HL-60/S4 (cell line): Measurements from ENCODE around the gene CKM.

ENCODE experiments used
- in situ Hi-C: fragments of 300-500 bp; cut with MboI; formaldehyde crosslinking; loops from 2 replicates; pipeline ENCODE4 v1.14.3; 2022; ENCODE audit warnings: low sequenced_read_pairs

The CKM gene

DNA sequence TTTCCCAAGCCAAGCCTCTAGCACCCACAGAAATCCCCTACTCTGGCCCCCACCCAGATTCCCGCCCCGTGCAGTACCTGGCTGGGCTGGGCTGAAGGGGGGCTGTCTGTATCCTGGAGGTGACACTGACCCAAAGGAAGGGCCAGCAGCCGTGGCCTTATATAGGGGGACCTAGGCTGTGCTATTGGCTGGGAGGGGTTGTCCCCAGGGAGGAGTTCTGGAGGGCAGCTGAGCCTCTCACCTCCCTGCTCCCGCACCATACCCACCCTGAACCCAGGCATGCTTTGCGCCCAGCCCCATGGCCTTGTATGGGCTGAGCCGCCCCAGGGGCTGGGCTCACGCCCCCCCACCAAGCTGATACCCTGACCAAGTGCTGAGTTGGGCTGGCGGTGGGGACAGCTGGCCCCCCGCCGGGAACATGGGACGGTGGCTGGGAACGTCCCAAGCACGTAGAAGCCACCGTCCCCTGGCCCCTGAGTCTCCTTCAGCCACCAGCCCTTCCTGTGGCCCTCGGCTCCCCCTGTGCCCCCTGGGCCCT is at the start of gene CKM:
TSS of gene CKM (minus strand) at position 132 of the 538 bp plus-strand sequence. CDS start 3,162 bp downstream, outside the sequence.
- in situ Hi-C loops, result no loop called here

- in situ Hi-C loops, result no loop called here
Measured at GRCh38 chr19:45370410-45371204, 47.9 kb upstream of the CKM start, which contains the start of gene ERCC2. Gene ERCC2, minus strand, starts transcription at chr19:45370573. Its CDS starts 33 bp downstream, at chr19:45370540.

DNA sequence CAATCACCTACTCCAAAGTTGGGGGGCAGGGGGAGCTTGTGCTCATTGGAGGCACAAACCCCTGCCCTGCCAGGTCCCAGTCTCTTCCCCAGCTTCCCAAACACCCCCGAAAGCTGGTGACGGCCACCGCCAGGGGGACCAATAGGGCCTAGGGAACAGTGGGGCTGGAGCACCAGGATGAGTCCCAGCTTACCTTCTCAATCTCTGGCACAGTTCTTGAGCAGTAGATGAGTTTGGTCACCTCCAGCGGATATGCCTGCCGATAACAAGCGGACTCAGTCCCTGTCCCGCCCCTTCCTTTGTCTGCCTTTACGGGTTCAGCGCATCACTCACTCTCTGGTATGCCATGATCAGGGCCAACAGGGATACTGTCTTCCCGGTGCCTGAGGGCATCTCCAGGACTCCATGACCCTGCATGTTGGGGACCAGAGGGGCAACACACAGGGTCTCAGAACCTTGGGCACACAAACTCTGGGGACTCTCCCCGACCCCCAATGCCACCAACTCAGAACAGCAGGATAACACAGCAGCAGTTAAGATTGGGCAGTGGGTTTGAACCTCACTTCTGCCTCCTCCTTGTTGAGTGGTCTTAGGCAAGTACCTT is 46.2 kb upstream of the CKM start:
- in situ Hi-C loops, result no loop called here

- in situ Hi-C loops, result no loop called here
Measured at GRCh38 chr19:45368127-45368526, 45.5 kb upstream of the CKM start.

DNA sequence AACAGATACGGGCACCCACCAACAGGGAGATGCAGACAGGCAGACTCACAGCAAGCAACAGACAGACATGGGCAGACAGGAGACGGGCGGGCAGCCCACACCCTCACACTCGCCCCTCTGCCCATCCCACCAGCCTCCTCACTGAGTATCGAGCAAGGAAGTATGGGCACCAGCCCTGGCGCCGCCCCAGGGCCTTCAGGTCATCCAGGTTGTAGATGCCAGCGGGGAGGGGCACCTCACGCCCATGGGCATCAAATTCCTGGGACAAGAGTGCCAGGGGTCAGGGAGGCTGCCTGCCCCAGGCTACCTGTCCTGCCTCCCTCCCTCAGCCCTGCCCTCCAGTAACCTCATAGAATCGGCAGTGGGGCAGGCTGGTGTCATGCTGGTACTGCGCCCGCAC is 42.0 kb upstream of the CKM start:
- in situ Hi-C loops, result no loop called here

- in situ Hi-C loops, result no loop called here
Measured at GRCh38 chr19:45363861-45364459, 41.3 kb upstream of the CKM start.

DNA sequence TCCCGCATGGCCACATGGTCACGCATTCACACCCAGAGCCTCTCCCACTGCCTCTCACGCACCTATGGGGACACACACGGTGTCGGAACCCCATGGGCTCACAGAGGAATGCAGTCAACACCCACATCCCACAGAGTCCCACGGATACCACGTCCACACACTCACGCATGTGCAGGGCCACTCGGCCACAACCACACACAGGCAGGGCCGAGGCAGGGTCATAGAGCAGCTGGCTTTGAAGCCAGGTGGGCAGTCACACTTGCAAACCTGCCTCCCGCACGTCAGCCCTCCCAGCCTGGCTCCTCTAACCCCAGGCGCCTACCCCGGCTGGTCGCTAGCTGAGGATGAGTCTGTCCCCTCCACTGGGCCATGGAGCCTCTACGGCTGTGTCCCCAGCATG is 39.6 kb upstream of the CKM start:
- in situ Hi-C loops, result no loop called here

DNA sequence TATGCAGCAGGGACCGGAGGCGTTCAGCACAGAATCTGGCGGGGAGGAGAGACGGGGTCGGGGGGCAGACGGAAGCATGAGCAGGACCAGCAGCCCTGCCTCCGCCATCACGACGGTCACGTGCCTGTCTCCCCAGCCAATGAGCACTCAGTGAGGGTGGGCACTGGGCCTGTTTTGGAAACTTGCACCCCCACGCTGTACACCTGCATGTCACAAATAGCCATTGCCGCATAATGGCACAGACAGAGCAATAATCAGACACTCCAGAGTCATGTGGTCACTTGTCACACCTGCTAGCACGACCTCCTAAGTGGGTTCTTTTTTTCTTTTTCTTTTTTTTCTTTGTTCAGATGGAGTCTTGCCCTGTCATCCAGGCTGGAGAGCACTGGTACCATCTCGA is 38.9 kb upstream of the CKM start:
- in situ Hi-C loops, result no loop called here

DNA sequence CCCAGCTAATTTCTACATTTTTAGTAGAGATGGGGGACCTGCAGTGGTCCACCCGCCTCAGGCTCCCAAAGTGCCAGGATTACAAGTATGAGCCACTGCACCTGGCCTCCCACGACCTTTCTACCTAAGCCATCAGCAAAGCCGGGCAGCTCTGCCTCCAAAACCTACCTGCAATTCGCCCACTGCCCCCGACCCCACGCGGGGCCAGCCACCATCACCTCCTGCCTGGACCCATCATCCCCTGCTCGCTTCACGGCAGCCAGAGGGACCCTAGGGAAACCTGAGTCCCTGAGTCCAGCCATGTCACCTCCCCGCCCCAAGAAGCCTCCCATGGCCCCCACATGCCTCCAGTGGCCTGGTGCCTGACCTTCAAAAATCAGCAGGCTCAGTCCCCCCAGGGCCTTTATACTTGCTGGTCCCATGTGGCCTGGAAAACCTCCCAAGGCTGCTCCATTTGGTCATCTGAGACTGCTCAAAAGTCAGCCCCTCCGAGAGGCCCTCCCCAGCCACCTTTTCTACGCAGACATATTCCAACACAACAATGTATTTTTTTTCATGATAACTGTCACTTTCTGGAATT is 35.6 kb upstream of the CKM start:
- in situ Hi-C loops, result no loop called here

DNA sequence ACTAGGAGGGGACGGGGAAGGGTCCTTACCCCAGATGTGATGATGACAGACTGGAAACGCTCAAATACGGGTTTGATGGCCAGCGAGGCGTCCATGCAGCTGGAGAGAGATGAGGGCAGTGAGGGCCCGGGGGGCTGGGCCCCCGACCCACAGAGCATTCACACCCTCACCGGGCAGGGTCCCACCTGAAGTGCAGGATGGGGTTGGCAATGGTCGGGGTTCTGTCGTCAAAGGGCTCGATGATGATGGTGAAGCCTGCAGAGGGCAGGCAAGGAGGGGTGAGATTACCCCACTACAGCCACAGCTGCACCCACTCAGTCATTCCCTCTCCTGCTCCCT is 34.7 kb upstream of the CKM start:
- in situ Hi-C loops, result no loop called here

DNA sequence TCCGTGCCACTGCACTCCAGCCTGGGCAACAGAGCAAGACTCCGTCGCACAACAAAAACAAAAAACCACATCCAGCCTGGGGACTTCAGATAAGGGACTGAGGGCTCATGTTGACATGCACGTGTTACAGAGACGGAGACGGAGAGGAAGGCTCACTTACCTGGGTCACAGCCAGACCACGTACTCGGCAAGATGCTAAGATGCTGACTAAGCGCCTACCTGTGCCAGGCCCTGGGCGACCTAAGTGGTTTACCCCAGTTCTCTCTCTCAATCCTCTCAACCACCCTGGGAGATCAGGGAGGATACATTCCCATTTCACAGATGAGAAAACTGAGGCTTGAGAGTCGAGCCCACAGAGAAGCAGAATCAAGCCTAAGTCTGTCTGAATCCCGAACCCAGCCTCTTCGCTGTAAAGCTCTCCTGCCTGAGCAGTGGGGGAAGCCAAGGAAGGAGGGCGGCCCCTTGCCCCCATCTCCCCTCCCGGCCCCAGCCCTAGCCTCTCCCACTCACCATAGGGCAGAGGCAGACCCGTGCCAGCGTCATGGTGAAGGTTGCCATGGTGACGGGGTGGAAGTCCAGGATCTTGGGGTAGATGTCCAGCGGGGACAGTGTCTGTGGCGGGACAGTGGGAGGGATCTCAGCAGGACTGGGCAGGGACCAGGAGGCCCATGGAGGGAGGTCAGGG is 34.2 kb upstream of the CKM start:
- in situ Hi-C loops, result no loop called here

DNA sequence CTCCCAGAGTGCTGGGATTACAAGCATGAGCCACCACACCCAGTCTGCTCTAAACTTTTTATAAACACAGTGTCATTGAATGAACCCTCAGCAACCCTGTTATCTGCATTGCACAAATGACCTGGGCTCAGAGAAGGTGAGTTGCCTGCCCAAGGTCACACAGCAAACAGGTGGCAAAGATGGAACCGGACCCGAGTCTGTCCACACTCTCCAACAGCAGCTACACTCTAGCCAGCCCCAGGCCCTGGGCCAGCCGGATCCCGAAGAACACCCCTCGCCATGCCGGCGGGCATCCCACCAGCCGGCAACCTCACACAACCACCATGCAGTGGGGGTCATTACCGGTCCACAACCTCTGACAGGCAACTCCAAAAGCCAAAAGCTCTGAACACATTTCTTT is 33.2 kb upstream of the CKM start:
- in situ Hi-C loops, result no loop called here

DNA sequence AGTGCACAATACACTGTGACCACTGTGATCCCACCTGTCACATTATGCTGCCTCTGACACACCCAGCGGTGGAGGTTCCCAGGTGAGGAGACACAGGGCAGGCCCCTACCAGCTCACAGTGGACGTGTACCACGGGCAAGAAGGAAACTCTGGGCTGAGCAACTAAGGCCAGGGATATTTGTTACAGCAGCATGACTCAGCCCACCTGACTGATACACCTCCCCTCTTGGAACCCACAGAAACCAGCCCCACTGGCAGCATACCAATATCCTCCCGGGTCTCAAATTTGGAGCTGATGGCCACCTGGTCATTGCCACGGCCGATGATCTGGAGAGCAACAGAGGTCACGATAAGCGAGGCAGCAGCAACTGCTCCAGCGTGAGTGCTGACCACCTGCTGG is 32.7 kb upstream of the CKM start:
- in situ Hi-C loops, result no loop called here

DNA sequence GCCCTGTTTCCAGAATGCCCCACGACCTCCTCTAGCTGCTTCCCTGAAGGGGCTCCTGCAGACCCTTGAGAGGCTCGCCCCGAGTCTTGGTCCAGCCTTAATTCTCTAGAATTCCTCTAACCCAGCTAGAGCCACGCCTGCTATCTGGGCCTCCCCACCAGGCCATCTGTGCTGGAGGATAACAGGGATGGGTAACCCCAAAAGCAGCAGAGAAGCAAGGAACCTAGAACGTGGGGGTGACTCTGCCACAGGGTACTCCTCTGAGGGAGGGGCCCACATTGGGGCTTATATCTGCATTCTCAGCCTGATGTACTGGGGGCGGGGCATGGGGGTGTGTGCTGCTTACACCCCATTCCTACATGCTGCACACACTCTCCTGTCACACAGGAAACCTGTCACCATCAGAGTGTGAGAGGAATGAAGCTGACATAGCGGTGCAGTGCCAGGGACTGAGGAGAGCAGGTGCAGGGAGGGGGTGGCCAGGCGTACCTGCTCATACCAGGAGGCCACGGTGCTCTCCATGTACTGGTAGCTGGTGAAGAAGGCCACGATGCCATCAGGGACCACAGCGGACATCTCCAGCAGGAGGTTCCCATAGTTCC is 31.7 kb upstream of the CKM start:
- in situ Hi-C loops, result no loop called here

GRCh38 chr19:45352914-45353796 is 30.5 kb upstream of the CKM start:
- in situ Hi-C loops, result no loop called here

DNA sequence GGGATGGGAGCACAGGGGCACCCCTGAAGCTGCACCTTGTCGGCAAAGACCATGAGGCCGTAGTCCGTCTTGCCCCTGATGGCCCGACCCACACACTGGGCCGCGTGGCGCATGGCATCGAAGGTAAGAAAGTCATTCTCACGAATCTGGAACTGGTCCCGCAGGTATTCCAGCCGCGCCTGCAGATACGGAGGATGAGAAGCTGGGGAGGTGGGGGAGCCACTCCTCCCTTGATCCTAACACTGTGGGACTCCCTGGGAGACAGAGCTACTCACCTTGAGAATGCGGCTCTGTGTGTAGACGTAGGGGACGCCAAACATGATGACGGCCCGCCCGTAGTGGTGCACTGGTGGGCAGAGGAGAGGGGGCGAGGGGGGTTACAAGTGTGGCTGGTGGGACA is 29.8 kb upstream of the CKM start:
- in situ Hi-C loops, result no loop called here

DNA sequence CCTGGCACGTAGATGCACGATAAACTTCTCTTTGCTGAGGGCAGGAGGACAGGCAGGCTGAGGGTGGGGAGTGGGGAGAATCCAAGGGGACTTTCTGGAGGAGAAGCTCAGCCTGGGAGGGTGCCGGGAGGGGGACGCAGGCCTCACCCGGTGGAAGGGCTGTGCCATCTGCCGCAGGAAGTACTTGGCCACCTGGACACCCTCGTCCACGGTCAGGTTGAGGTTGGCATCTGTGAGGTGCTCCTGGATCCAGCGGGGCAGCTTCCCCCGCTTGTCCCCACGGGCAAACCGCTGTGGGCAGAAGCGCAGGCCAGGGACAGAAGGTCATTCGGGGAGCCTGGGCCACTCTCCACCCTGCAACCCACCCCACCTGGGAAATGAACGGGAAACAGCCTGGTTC is 29.4 kb upstream of the CKM start:
- in situ Hi-C loops, result no loop called here

GRCh38 chr19:45351401-45351952 is 28.8 kb upstream of the CKM start:
- in situ Hi-C loops, result no loop called here

- in situ Hi-C loops, result no loop called here
Measured at GRCh38 chr19:45350477-45351058, 27.9 kb upstream of the CKM start.
